Mesenchymal stem cell (in vitro differentiated cells and primary cell): Measurements from ENCODE around the gene GRXCR2.
"Not testable (repeated sequence)": the region's sequence is repeated elsewhere in the genome, so short reads cannot be mapped to it uniquely, and the experiment has no call there.

Experiments
- DNase-seq: peaks from one replicate; pipeline ENCODE4 v3.0.0-alpha.2; 2013
- H2AFZ ChIP-seq: one replicate; pipeline ENCODE4 v1.6.1; 2013; ENCODE audit warnings: low read depth, mild to moderate bottlenecking, control low read depth, inconsistent platforms, low read length, moderate library complexity
- H2AK5ac ChIP-seq: 2 replicates; pipeline ENCODE4 v1.6.1; 2013; ENCODE audit warnings: low read length, moderate library complexity, mild to moderate bottlenecking, inconsistent platforms; ENCODE audit not compliant: severe bottlenecking
- H2BK120ac ChIP-seq: one replicate; pipeline ENCODE4 v1.6.1; 2013; ENCODE audit warnings: low read depth, mild to moderate bottlenecking, inconsistent platforms, low read length, moderate library complexity
- H2BK12ac ChIP-seq, 2 experiments: one replicate each; pipeline ENCODE4 v1.6.1; 2013; ENCODE audit warnings: inconsistent platforms in 2 of 2, low read length in 2 of 2, mild to moderate bottlenecking in 2 of 2, moderate library complexity in 2 of 2, control low read depth in 1 of 2
- H2BK15ac ChIP-seq: one replicate; pipeline ENCODE4 v1.6.1; 2013; ENCODE audit warnings: mild to moderate bottlenecking, low read depth, inconsistent platforms; ENCODE audit not compliant: poor library complexity, severe bottlenecking
- H2BK5ac ChIP-seq: 2 replicates; pipeline ENCODE4 v1.6.1; 2013; ENCODE audit warnings: low read depth, mild to moderate bottlenecking, low read length, control low read depth, inconsistent platforms; ENCODE audit not compliant: poor library complexity, severe bottlenecking
- H3K14ac ChIP-seq, 2 experiments: one replicate each; pipeline ENCODE4 v1.6.1; 2013; ENCODE audit warnings: inconsistent platforms in 2 of 2, low read length in 2 of 2, control low read depth in 1 of 2, mild to moderate bottlenecking in 1 of 2, moderate library complexity in 1 of 2
- H3K18ac ChIP-seq, 2 experiments: one replicate each; pipeline ENCODE4 v1.6.1; 2013; ENCODE audit warnings: inconsistent platforms in 2 of 2, low read length in 2 of 2, control low read depth in 1 of 2, low read depth in 1 of 2, mild to moderate bottlenecking in 1 of 2
- H3K23ac ChIP-seq, 2 experiments: one replicate each; pipeline ENCODE4 v1.6.1; 2013; ENCODE audit warnings: inconsistent platforms in 2 of 2, low read length in 2 of 2, mild to moderate bottlenecking in 2 of 2, moderate library complexity in 2 of 2, control low read depth in 1 of 2
- H3K27ac ChIP-seq: 2 replicates; pipeline ENCODE4 v1.5.1; 2013; ENCODE audit warnings: mild to moderate bottlenecking, moderate library complexity, low read length, control low read depth, inconsistent platforms; ENCODE audit not compliant: poor library complexity, severe bottlenecking
- H3K27me3 ChIP-seq, 2 experiments: 2 replicates each; pipeline versions ENCODE4 v1.6.1 to v1.7.0; 2013; ENCODE audit warnings: low read length in 2 of 2, mild to moderate bottlenecking in 2 of 2, moderate library complexity in 2 of 2, control low read depth in 1 of 2, inconsistent platforms in 1 of 2; ENCODE audit not compliant: control insufficient read depth in 1 of 2, insufficient read depth in 1 of 2
- H3K36me3 ChIP-seq, 2 experiments: 2 replicates each; pipeline versions ENCODE4 v1.6.1 to v1.7.0; 2013; ENCODE audit warnings: low read length in 2 of 2, control low read depth in 1 of 2, inconsistent platforms in 1 of 2, low read depth in 1 of 2, mild to moderate bottlenecking in 1 of 2; ENCODE audit not compliant: insufficient read depth in 2 of 2, control insufficient read depth in 1 of 2
- H3K4ac ChIP-seq, 2 experiments: one replicate each; pipeline ENCODE4 v1.6.1; 2013; ENCODE audit warnings: inconsistent platforms in 2 of 2, low read length in 2 of 2, mild to moderate bottlenecking in 2 of 2, moderate library complexity in 2 of 2, control low read depth in 1 of 2, low read depth in 1 of 2
- H3K4me1 ChIP-seq: 2 replicates; pipeline ENCODE4 v1.6.1; 2013; ENCODE audit warnings: low read depth, low read length, control low read depth; ENCODE audit not compliant: control insufficient read depth, insufficient read depth
- H3K4me2 ChIP-seq: 2 replicates; pipeline ENCODE4 v1.6.1; 2013; ENCODE audit warnings: low read length, mild to moderate bottlenecking, inconsistent platforms; ENCODE audit not compliant: poor library complexity, severe bottlenecking
- H3K4me3 ChIP-seq, 2 experiments: 2 replicates each; pipeline versions ENCODE4 v1.5.1 to v1.7.0; 2013; ENCODE audit warnings: low read length in 2 of 2, mild to moderate bottlenecking in 2 of 2, control low read depth in 1 of 2, low read depth in 1 of 2; ENCODE audit not compliant: insufficient read depth in 1 of 2
- H3K79me1 ChIP-seq: replicated peaks from 2 replicates; pipeline ENCODE4 v1.6.1; 2013; ENCODE audit warnings: mild to moderate bottlenecking, control low read depth, low read length, inconsistent platforms; ENCODE audit not compliant: poor library complexity, severe bottlenecking
- H3K9ac ChIP-seq: 2 replicates; pipeline ENCODE4 v1.7.0; 2013; ENCODE audit warnings: mild to moderate bottlenecking, low read length, moderate library complexity
- H3K9me3 ChIP-seq: 2 replicates; pipeline ENCODE4 v1.7.0; 2013; ENCODE audit warnings: mild to moderate bottlenecking, low read length; ENCODE audit not compliant: control insufficient read depth
- H4K8ac ChIP-seq: one replicate; pipeline ENCODE4 v1.6.1; 2013; ENCODE audit warnings: inconsistent platforms, mild to moderate bottlenecking, low read length, moderate library complexity
- H4K91ac ChIP-seq: one replicate; pipeline ENCODE4 v1.6.1; 2013; ENCODE audit warnings: mild to moderate bottlenecking, low read length, inconsistent platforms
- WGBS: methylation state at CpG from one replicate; pipeline ENCODE4 v1.1.7; 2013; ENCODE audit warnings: mixed read lengths; 5-methylcytosine and 5-hydroxymethylcytosine counted together

The GRXCR2 gene

GRCh38 chr5:145841299-145841698 lies 31.5 kb downstream of the GRXCR2 start:
- Histone ChIP-seq H3K4ac (no peak overlapping the region), H2AK5ac (no peak overlapping the region), H2BK15ac (no peak overlapping the region), H3K4me1 (no peaks in the 10 kb centered on the region), H3K4me2 (no peak overlapping the region), H2AFZ (no peak overlapping the region), H2BK120ac (no peak overlapping the region), H3K36me3 (no peaks in the 10 kb centered on the region), H3K4me3 (no peak overlapping the region), H4K91ac (no peak overlapping the region), H3K14ac (no peak overlapping the region), H3K9ac (no peak overlapping the region), H2BK12ac (no peak overlapping the region), H4K8ac (no peak overlapping the region), H3K79me1 (no peaks in the 10 kb centered on the region), H3K23ac (no peak overlapping the region), H3K27me3 (no peaks in the 10 kb centered on the region), H3K9me3 (no peaks in the 10 kb centered on the region), H3K18ac (no peak overlapping the region), H3K27ac (no peak overlapping the region), H2BK5ac (no peak overlapping the region)
- no peak for DNase-seq

GRCh38 chr5:145840458-145841132 lies 32.2 kb downstream of the GRXCR2 start:
- H3K36me3 ChIP-seq, result no peaks in the 10 kb centered on the region
- no peak overlapping the region for H3K4ac ChIP-seq
- H2AFZ ChIP-seq, result no peak overlapping the region
- H3K9ac ChIP-seq, result no peak overlapping the region
- no peak overlapping the region for H3K4me3 ChIP-seq
- H3K79me1 ChIP-seq, result no peaks in the 10 kb centered on the region
- no peaks in the 10 kb centered on the region for H3K9me3 ChIP-seq
- H3K4me2 ChIP-seq, result no peak overlapping the region
- no peak overlapping the region for H2BK5ac ChIP-seq
- peaks cover 4% of the 10 kb centered on the region for H3K4me1 ChIP-seq
- no peak overlapping the region for H2BK15ac ChIP-seq
- no peak for DNase-seq
- no peak overlapping the region for H3K23ac ChIP-seq
- no peak overlapping the region for H2BK120ac ChIP-seq
- H2AK5ac ChIP-seq, result no peak overlapping the region
- 94% methylated on average over 3 of the region's 3 CpGs for WGBS
- H4K8ac ChIP-seq, result no peak overlapping the region
- no peak overlapping the region for H3K18ac ChIP-seq
- no peaks in the 10 kb centered on the region for H3K27me3 ChIP-seq
- no peak overlapping the region for H4K91ac ChIP-seq
- no peak overlapping the region for H2BK12ac ChIP-seq
- H3K14ac ChIP-seq, result no peak overlapping the region
- no peak overlapping the region for H3K27ac ChIP-seq

- Histone ChIP-seq H4K91ac (no peak overlapping the region), H3K9me3 (no peaks in the 10 kb centered on the region)
- WGBS, result 67% methylated on average over 4 of the region's 6 CpGs
These were observed 34.5 kb downstream of the GRXCR2 start for GRCh38 chr5:145838276-145838675.

GRCh38 chr5:145836241-145836640 lies 36.6 kb downstream of the GRXCR2 start:
- H4K8ac ChIP-seq, H3K4me1 ChIP-seq, H3K9me3 ChIP-seq, H3K27me3 ChIP-seq, H3K4ac ChIP-seq, H3K18ac ChIP-seq, H2BK15ac ChIP-seq, H3K27ac ChIP-seq, H4K91ac ChIP-seq, H3K79me1 ChIP-seq, DNase-seq, H2BK120ac ChIP-seq, H2BK5ac ChIP-seq, H3K9ac ChIP-seq, H2AK5ac ChIP-seq, H3K23ac ChIP-seq, H2AFZ ChIP-seq, H3K4me3 ChIP-seq, H3K14ac ChIP-seq, H3K36me3 ChIP-seq, H2BK12ac ChIP-seq: not testable (repeated sequence)
- H3K4me2 ChIP-seq, result peak overlapping the region; percentile 58
- 96% methylated on average over 13 of the region's 13 CpGs for WGBS

More at GRCh38 chr5:145838276-145838675, 34.5 kb downstream of the GRXCR2 start:
- Histone ChIP-seq H3K4ac (no peak overlapping the region), H2BK12ac (no peak overlapping the region), H3K4me3 (no peak overlapping the region), H3K27ac (no peak overlapping the region), H3K36me3 (no peaks in the 10 kb centered on the region), H3K23ac (no peak overlapping the region), H4K8ac (no peak overlapping the region), H2AFZ (no peak overlapping the region), H3K14ac (no peak overlapping the region), H3K9ac (no peak overlapping the region), H2BK120ac (no peak overlapping the region), H3K4me1 (peaks cover 8% of the 10 kb centered on the region), H3K27me3 (no peaks in the 10 kb centered on the region), H2BK15ac (no peak overlapping the region), H2AK5ac (no peak overlapping the region), H2BK5ac (no peak overlapping the region), H3K4me2 (no peak overlapping the region), H3K18ac (no peak overlapping the region), H3K79me1 (peaks cover 2% of the 10 kb centered on the region)
- DNase-seq, result no peak
